ENCODE measurements around the gene AFDN. TPM values are rescaled to one million over a fixed set of nuclear protein-coding genes. Genes with fewer than 3 reads are reported as not detected.

AFDN gene
- total RNA-seq, 1 donor from 2014 or later: 109 TPM

GRCh38 chr6:167846997-167847606, 20.4 kb downstream of the AFDN start:
- no peak for DNase-seq (ENCODE audit: low read depth)
- no peak for TF ChIP-seq CTCF (conservative IDR thresholded peaks at IDR 0.05; ENCODE audit: low read depth, low read length)
- H3K4me3 ChIP-seq (ENCODE audit: low read depth, low read length): no peak overlapping the region

- DNase-seq (ENCODE audit: low read depth): no peak
- TF ChIP-seq CTCF (conservative IDR thresholded peaks at IDR 0.05; ENCODE audit: low read depth, low read length): no peak
- H3K4me3 ChIP-seq (ENCODE audit: low read depth, low read length): no peak overlapping the region
Observed at GRCh38 chr6:167847936-167848335, 21.2 kb downstream of the AFDN start.

- no peak for DNase-seq (ENCODE audit: low read depth)
- no peak overlapping the region for H3K4me3 ChIP-seq (ENCODE audit: low read depth, low read length)
- peak; percentile 8 for TF ChIP-seq CTCF (conservative IDR thresholded peaks at IDR 0.05; ENCODE audit: low read depth, low read length)
Observed at GRCh38 chr6:167848783-167849182, 22.1 kb downstream of the AFDN start.

- DNase-seq (ENCODE audit: low read depth): peak; percentile 94
- TF ChIP-seq CTCF (conservative IDR thresholded peaks at IDR 0.05; ENCODE audit: low read depth, low read length): no peak
- H3K4me3 ChIP-seq (ENCODE audit: low read depth, low read length): peak overlapping the region; percentile 11
Observed at GRCh38 chr6:167849846-167850459, 23.2 kb downstream of the AFDN start.

GRCh38 chr6:167850782-167851181, 24.1 kb downstream of the AFDN start:
- no peak overlapping the region for H3K4me3 ChIP-seq (ENCODE audit: low read depth, low read length)
- no peak for TF ChIP-seq CTCF (conservative IDR thresholded peaks at IDR 0.05; ENCODE audit: low read depth, low read length)
- DNase-seq (ENCODE audit: low read depth): no peak

- no peak for DNase-seq (ENCODE audit: low read depth)
- no peak overlapping the region for H3K4me3 ChIP-seq (ENCODE audit: low read depth, low read length)
- no peak for TF ChIP-seq CTCF (conservative IDR thresholded peaks at IDR 0.05; ENCODE audit: low read depth, low read length)
Observed at GRCh38 chr6:167851370-167851952, 24.8 kb downstream of the AFDN start.
